Transverse colon (tissue), 3 donors: Measurements from ENCODE around the gene SPDYE4.

ENCODE experiments used
- POLR2A ChIP-seq: fragments of 450-650 bp; IDR thresholded peaks from one replicate; pipeline ENCODE4 v1.6.1; 2016; ENCODE audit warnings: antibody characterized with exemption, mild to moderate bottlenecking, moderate library complexity
- TF ChIP-seq, protein P1 (sequence below), 5 experiments: fragments of 200-600 bp in 3 of 5; fragments of 450-650 bp in 2 of 5; sonication (generic) in 3 of 5; IDR thresholded peaks; 1 replicate in 2 of 5; 2 replicates in 3 of 5; pipeline ENCODE4 v1.5.1; 2016 to 2017; ENCODE audit warnings: antibody characterized with exemption in 5 of 5, inconsistent platforms in 3 of 5, mild to moderate bottlenecking in 2 of 5, moderate library complexity in 1 of 5

DNA sequence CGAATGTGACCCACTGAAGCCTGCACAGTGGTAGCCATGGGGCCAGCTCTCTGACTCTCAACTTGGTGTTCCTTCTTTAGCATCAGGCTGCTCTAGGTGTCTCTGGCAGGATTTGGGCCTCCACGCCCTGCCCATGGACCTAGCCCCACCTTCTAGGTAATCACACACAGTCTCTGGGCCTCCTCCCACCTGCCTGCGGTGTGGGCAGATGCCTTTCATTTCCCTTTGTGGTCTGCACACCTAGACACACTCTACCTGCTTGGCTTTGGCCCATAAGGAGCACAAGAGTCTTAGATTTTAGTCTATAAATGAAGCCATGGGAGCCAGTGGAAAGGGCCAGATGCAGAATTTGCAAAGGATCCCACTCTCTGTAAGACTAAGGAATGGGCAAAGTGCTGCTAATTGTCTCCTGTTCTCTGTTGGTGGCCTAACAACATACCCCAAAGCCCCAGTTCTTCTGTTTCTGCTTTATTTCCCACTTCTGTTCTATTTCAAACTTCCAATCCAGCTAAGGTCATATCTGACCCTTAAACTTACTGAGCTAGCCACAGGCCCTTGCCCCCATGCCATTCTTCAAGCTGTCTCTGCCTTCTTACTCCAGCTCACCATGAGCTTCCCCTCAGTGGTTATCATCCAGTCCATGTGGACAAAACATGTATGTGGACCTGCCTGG, 48.0 kb upstream of the SPDYE4 start:
- TF ChIP-seq, protein P1, sequence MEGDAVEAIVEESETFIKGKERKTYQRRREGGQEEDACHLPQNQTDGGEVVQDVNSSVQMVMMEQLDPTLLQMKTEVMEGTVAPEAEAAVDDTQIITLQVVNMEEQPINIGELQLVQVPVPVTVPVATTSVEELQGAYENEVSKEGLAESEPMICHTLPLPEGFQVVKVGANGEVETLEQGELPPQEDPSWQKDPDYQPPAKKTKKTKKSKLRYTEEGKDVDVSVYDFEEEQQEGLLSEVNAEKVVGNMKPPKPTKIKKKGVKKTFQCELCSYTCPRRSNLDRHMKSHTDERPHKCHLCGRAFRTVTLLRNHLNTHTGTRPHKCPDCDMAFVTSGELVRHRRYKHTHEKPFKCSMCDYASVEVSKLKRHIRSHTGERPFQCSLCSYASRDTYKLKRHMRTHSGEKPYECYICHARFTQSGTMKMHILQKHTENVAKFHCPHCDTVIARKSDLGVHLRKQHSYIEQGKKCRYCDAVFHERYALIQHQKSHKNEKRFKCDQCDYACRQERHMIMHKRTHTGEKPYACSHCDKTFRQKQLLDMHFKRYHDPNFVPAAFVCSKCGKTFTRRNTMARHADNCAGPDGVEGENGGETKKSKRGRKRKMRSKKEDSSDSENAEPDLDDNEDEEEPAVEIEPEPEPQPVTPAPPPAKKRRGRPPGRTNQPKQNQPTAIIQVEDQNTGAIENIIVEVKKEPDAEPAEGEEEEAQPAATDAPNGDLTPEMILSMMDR (IDR thresholded peaks at IDR 0.05): no peak
- no peak for TF ChIP-seq POLR2A
